HepG2 (cell line): ENCODE results near the gene CAD. TPM values are rescaled to one million over a fixed set of nuclear protein-coding genes. Genes with fewer than 3 reads are reported as not detected.
A peak's percentile ranks its signal among the peaks of the same experiment; 100 is the strongest.

Experiments
- GABPB1 ChIP-seq: IDR thresholded peaks from 2 replicates; pipeline ENCODE4 v1.6.1; 2016; ENCODE audit warnings: mild to moderate bottlenecking, missing genetic modification reagents, moderate library complexity, missing compliant biosample characterization
- KDM6A ChIP-seq: IDR thresholded peaks from 2 replicates; pipeline ENCODE4 v1.6.1; 2016; ENCODE audit warnings: low read depth
- KLF6 ChIP-seq: IDR thresholded peaks from 2 replicates; pipeline ENCODE4 v1.8.0; 2016; ENCODE audit warnings: missing biosample characterization, missing genetic modification reagents
- LCORL ChIP-seq, 2 experiments: fragments of 450-650 bp in 1 of 2; sonication (generic) in 1 of 2; formaldehyde crosslinking in 1 of 2; IDR thresholded peaks; 2 replicates each; pipeline versions ENCODE4 v1.5.0 to v1.6.1; 2017 to 2020; ENCODE audit warnings: antibody characterized with exemption in 1 of 2, missing genetic modification reagents in 1 of 2
- MEF2D ChIP-seq: sonication (generic); formaldehyde crosslinking; IDR thresholded peaks from 2 replicates; pipeline ENCODE4 v1.5.1; 2020; ENCODE audit warnings: mild to moderate bottlenecking, missing genetic modification reagents
- POLR2A ChIP-seq, 2 experiments: IDR thresholded peaks; 2 replicates each; pipeline ENCODE4 v1.6.1; 2011; ENCODE audit warnings: low read depth in 2 of 2, low read length in 2 of 2, mild to moderate bottlenecking in 1 of 2, moderate library complexity in 1 of 2; ENCODE audit not compliant: insufficient read depth in 1 of 2
- RAD21 ChIP-seq: fragments of 450-650 bp; formaldehyde crosslinking; IDR thresholded peaks from 2 replicates; pipeline ENCODE4 v1.5.0; 2020; ENCODE audit warnings: mild to moderate bottlenecking
- RBAK ChIP-seq: sonication (generic); formaldehyde crosslinking; IDR thresholded peaks from 2 replicates; pipeline ENCODE4 v1.5.1; 2020; ENCODE audit warnings: mild to moderate bottlenecking, missing genetic modification reagents
- SMARCE1 ChIP-seq: fragments of 450-650 bp; IDR thresholded peaks from 2 replicates; pipeline ENCODE4 v1.6.1; 2017; ENCODE audit warnings: borderline replicate concordance
- TRIM24 ChIP-seq: sonication (generic); formaldehyde crosslinking; IDR thresholded peaks from 2 replicates; pipeline ENCODE4 v1.8.0; 2022; ENCODE audit warnings: mild to moderate bottlenecking, missing genetic modification reagents
- XBP1 ChIP-seq: sonication (generic); formaldehyde crosslinking; IDR thresholded peaks from 2 replicates; pipeline ENCODE4 v1.5.0; 2020; ENCODE audit warnings: missing genetic modification reagents
- YEATS2 ChIP-seq: sonication (generic); formaldehyde crosslinking; IDR thresholded peaks from 2 replicates; pipeline ENCODE4 v1.4.0; 2020; ENCODE audit warnings: missing genetic modification reagents, borderline replicate concordance
- ZNF124 ChIP-seq: sonication (generic); formaldehyde crosslinking; IDR thresholded peaks from 2 replicates; pipeline ENCODE4 v1.4.0; 2020; ENCODE audit warnings: missing genetic modification reagents
- ZNF180 ChIP-seq: sonication (generic); formaldehyde crosslinking; IDR thresholded peaks from 2 replicates; pipeline ENCODE4 v1.4.0; 2020; ENCODE audit warnings: low read depth, missing genetic modification reagents, borderline replicate concordance
- ZNF382 ChIP-seq: sonication (generic); formaldehyde crosslinking; IDR thresholded peaks from 2 replicates; pipeline ENCODE4 v1.5.0; 2020; ENCODE audit warnings: missing genetic modification reagents, mild to moderate bottlenecking, borderline replicate concordance
- ZNF383 ChIP-seq: sonication (generic); formaldehyde crosslinking; IDR thresholded peaks from 2 replicates; pipeline ENCODE4 v1.4.0; 2020; ENCODE audit warnings: missing genetic modification reagents, mild to moderate bottlenecking, borderline replicate concordance
- ZNF430 ChIP-seq: sonication (generic); formaldehyde crosslinking; IDR thresholded peaks from 2 replicates; pipeline ENCODE4 v1.9.0; 2021; ENCODE audit warnings: mild to moderate bottlenecking, missing genetic modification reagents
- ZNF644 ChIP-seq: IDR thresholded peaks from 2 replicates; pipeline ENCODE4 v1.6.1; 2016; ENCODE audit warnings: low read depth
- ZNF772 ChIP-seq: sonication (generic); formaldehyde crosslinking; IDR thresholded peaks from 2 replicates; pipeline ENCODE4 v1.5.0; 2020; ENCODE audit warnings: mild to moderate bottlenecking, missing genetic modification reagents
- ZNF816 ChIP-seq: sonication (generic); formaldehyde crosslinking; IDR thresholded peaks from 2 replicates; pipeline ENCODE4 v1.8.0; 2022; ENCODE audit warnings: missing genetic modification reagents, mild to moderate bottlenecking, borderline replicate concordance
- ZNF879 ChIP-seq: sonication (generic); formaldehyde crosslinking; IDR thresholded peaks from 2 replicates; pipeline ENCODE4 v1.8.1; 2023; ENCODE audit warnings: missing genetic modification reagents
- polyA plus RNA-seq, 8 experiments: library from polyadenylated mRNA; depleted of rRNA in 3 of 8; stranded (reverse) in 7 of 8; unstranded in 1 of 8; fragments of >200 nt; fragmentation: Illumina TruSeq in 4 of 8; extraction: Trizol in 4 of 8; gene quantifications; 2 replicates each; pipeline versions ENCODE4 v1.2.1 to v1.2.3, GENCODE V29; 2011 to 2016; ENCODE audit warnings: low read depth in 4 of 8, missing spikeins in 1 of 8, mixed read lengths in 1 of 8; ENCODE audit not compliant: insufficient read depth in 1 of 8
- total RNA-seq, 5 experiments: library from RNA; depleted of rRNA; stranded (reverse); fragments of >200 nt; fragmentation: Illumina TruSeq; extraction: Trizol; gene quantifications; 2 replicates each; pipeline ENCODE4 v1.2.3, GENCODE V29; 2016; ENCODE audit warnings: low read depth in 1 of 5
- TF ChIP-seq, protein P1 (sequence below): sonication (generic); formaldehyde crosslinking; IDR thresholded peaks from 2 replicates; pipeline ENCODE4 v1.8.0; 2022; ENCODE audit warnings: mild to moderate bottlenecking, missing genetic modification reagents, borderline replicate concordance
- TF ChIP-seq, protein P2 (sequence below): sonication (generic); formaldehyde crosslinking; IDR thresholded peaks from 2 replicates; pipeline ENCODE4 v1.4.0; 2020; ENCODE audit warnings: missing genetic modification reagents
- TF ChIP-seq, protein P3 (sequence below): sonication (generic); formaldehyde crosslinking; IDR thresholded peaks from 2 replicates; pipeline ENCODE4 v1.4.0; 2020; ENCODE audit warnings: mild to moderate bottlenecking, missing genetic modification reagents
- TF ChIP-seq, protein P4 (sequence below): sonication (generic); formaldehyde crosslinking; IDR thresholded peaks from 2 replicates; pipeline ENCODE4 v1.4.0; 2020; ENCODE audit warnings: mild to moderate bottlenecking, missing genetic modification reagents, borderline replicate concordance
- TF ChIP-seq, protein P5 (sequence below): sonication (generic); formaldehyde crosslinking; IDR thresholded peaks from 2 replicates; pipeline ENCODE4 v1.4.0; 2020; ENCODE audit warnings: mild to moderate bottlenecking, missing genetic modification reagents

The CAD gene
- total and polyA plus RNA-seq, 2 of the 13 experiments (the other 11 are each of a cell fraction or from before 2014, with no cell fraction given), result 21.7 to 37.0 TPM

DNA sequence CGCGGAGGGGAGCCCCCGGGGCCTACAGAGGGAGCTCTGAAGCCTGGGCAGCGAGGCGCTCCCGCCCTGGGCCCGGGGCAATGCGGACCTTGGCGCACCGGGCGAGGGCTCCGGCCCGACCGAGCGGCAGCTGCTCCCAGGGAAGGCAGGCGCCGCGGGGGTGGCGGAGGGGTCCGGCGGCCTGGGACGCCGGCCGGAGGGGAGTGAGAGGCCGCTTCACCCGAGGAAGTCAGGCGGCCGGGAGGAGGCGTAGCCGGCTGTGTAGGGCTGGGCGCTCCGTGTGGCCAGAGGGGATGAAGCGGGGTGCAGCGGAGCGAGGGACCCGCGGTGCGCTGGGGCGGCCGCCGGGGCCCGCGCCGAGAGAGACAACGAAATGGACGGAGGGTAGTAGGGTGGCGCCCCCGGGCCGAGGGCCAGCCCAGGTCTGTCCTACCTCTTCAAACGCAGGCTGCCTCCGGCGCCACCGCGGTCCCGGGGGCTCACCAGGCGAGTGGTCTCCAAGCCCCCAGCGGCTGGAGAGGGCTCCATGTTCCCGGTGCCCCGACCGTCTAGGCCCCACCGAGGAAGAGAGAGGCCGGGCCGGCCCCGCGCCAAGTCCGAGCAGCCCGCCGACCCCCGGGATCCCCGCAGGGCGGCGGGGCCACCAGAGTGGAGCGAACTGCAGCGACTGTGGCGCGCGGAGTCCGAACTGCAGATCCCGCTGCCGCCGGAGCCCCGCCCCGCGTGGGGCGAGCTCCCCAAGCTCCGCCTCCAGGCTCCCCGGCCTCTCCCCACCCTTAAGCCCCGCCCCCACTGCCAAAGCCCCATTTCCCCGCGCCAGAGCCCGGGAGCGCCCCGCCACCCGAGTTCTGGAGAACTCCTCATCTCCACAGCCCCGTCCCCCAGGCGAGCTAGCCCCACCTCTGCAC is 45.5 kb downstream of the CAD start, which contains the start of gene SLC30A3 (continued):
- TF ChIP-seq TRIM24 (CRISPR knock-in tag) (no peak), ZNF382 (CRISPR knock-in tag) (no peak), ZNF180 (no peak), ZNF879 (no peak), LCORL (IDR thresholded peaks at IDR 0.05) (no peak), LCORL (CRISPR knock-in tag; IDR thresholded peaks at IDR 0.05) (no peak), MEF2D (CRISPR knock-in tag) (no peak), RBAK (CRISPR knock-in tag) (no peak), KLF6 (no peak), ZNF383 (CRISPR knock-in tag) (no peak), ZNF644 (no peak), RAD21 (CRISPR knock-in tag) (no peak), ZNF430 (CRISPR knock-in tag) (0 out of 2 replicates have a peak, but pooled peaks have one; percentile 45), YEATS2 (CRISPR knock-in tag) (no peak), XBP1 (no peak), ZNF124 (CRISPR knock-in tag) (no peak), SMARCE1 (no peak), ZNF772 (CRISPR knock-in tag) (peak; percentile 49; the same call in 1 of the 2 replicates), GABPB1 (peak; percentile 34; the same call in 1 of the 2 replicates), POLR2A (IDR thresholded peaks at IDR 0.05; ENCODE audit: insufficient read depth in 1 of 2, low read depth in 2 of 2, low read length in 2 of 2) (no peak), KDM6A (CRISPR knock-in tag) (no peak), ZNF816 (0 out of 2 replicates have a peak, but pooled peaks have one; percentile 39)
- TF ChIP-seq, protein P1, sequence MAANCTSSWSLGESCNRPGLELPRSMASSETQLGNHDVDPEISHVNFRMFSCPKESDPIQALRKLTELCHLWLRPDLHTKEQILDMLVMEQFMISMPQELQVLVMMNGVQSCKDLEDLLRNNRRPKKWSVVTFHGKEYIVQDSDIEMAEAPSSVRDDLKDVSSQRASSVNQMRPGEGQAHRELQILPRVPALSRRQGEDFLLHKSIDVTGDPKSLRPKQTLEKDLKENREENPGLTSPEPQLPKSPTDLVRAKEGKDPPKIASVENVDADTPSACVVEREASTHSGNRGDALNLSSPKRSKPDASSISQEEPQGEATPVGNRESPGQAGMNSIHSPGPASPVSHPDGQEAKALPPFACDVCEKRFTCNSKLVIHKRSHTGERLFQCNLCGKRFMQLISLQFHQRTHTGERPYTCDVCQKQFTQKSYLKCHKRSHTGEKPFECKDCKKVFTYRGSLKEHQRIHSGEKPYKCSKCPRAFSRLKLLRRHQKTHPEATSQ (CRISPR knock-in tag), result no peak
- TF ChIP-seq, protein P2, sequence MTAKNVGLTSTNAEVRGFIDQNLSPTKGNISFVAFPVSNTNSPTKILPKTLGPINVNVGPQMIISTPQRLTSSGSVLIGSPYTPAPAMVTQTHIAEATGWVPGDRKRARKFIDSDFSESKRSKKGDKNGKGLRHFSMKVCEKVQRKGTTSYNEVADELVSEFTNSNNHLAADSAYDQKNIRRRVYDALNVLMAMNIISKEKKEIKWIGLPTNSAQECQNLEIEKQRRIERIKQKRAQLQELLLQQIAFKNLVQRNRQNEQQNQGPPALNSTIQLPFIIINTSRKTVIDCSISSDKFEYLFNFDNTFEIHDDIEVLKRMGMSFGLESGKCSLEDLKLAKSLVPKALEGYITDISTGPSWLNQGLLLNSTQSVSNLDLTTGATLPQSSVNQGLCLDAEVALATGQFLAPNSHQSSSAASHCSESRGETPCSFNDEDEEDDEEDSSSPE (CRISPR knock-in tag), result no peak
- TF ChIP-seq, protein P3, sequence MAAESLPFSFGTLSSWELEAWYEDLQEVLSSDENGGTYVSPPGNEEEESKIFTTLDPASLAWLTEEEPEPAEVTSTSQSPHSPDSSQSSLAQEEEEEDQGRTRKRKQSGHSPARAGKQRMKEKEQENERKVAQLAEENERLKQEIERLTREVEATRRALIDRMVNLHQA (CRISPR knock-in tag), result no peak
- TF ChIP-seq, protein P4, sequence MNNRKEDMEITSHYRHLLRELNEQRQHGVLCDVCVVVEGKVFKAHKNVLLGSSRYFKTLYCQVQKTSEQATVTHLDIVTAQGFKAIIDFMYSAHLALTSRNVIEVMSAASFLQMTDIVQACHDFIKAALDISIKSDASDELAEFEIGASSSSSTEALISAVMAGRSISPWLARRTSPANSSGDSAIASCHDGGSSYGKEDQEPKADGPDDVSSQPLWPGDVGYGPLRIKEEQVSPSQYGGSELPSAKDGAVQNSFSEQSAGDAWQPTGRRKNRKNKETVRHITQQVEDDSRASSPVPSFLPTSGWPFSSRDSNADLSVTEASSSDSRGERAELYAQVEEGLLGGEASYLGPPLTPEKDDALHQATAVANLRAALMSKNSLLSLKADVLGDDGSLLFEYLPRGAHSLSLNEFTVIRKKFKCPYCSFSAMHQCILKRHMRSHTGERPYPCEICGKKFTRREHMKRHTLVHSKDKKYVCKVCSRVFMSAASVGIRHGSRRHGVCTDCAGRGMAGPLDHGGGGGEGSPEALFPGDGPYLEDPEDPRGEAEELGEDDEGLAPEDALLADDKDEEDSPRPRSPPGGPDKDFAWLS (CRISPR knock-in tag), result no peak
- TF ChIP-seq, protein P5, sequence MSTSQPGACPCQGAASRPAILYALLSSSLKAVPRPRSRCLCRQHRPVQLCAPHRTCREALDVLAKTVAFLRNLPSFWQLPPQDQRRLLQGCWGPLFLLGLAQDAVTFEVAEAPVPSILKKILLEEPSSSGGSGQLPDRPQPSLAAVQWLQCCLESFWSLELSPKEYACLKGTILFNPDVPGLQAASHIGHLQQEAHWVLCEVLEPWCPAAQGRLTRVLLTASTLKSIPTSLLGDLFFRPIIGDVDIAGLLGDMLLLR (CRISPR knock-in tag), result no peak
